ENCODE measurements around the gene LPXN.
"Not testable (repeated sequence)": the region's sequence is repeated elsewhere in the genome, so short reads cannot be mapped to it uniquely, and the experiment has no call there.

The LPXN gene

DNA sequence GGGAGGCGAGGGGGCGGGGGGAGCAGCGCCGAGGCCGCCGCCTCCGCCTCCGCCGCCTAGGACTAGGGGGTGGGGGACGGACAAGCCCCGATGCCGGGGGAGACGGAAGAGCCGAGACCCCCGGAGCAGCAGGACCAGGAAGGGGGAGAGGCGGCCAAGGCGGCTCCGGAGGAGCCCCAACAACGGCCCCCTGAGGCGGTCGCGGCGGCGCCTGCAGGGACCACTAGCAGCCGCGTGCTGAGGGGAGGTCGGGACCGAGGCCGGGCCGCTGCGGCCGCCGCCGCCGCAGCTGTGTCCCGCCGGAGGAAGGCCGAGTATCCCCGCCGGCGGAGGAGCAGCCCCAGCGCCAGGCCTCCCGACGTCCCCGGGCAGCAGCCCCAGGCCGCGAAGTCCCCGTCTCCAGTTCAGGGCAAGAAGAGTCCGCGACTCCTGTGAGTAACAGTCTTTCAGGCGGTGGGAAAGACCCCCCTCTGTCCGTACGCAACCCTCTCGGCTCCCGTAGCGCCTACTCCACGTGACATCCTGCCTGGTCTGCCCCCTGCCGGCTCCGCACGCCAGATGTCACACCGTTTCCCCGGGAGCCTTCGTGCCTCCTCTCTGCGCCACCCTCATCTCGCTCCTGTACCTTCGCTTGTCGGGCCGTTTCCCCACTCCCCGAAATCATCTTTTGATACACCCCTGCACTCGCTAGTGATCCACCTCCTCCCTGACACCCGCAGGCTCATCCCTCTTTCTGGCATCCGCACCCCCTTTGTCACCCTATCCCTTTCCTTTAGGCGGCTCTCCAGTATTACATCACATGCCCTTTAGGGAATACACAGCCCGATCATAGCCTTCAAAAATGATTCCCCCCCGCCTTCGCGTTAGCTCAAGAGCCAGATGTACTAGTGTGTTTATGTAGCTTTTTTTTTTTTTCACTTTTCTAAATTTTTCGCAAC is 3.8 kb upstream of the LPXN start:
- in situ Hi-C loops (cut with HindIII; ENCODE audit: low sequenced_read_pairs) = no loop called here

DNA sequence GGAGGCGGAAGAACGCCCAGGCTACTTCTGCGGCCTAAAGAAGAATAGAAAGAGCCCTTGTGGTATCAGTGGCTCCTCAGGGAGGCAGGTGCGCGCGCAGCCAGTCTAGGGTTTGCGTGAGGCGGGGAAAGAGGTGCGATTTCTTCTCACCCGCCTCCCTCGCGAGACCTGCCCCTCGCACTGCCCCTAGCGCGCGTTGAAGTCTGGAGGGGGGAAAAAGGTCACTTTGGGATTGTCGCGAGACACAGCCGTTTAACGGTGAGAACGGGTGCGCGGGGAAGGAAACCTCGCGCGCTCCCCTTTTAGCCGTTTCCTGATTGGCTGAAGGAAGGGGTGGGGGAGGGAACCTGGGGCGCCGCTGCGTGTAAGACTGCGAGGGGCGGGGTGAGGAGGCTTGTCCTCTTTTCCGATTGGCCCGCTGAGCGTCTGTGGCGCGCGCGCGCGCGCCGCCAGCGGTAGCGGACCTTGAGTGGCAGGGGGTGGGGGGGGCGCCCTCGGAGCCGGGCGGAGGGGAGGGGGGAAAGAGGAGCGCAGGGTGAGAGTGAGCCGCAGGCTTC is 3.1 kb upstream of the LPXN start, which contains the start of gene ZFP91:
ZFP91 (plus strand) TSS at position 429 of the 557 bp plus-strand sequence. CDS start 219 bp downstream, outside the sequence.
- in situ Hi-C loops (cut with HindIII; ENCODE audit: low sequenced_read_pairs) = no loop called here

DNA sequence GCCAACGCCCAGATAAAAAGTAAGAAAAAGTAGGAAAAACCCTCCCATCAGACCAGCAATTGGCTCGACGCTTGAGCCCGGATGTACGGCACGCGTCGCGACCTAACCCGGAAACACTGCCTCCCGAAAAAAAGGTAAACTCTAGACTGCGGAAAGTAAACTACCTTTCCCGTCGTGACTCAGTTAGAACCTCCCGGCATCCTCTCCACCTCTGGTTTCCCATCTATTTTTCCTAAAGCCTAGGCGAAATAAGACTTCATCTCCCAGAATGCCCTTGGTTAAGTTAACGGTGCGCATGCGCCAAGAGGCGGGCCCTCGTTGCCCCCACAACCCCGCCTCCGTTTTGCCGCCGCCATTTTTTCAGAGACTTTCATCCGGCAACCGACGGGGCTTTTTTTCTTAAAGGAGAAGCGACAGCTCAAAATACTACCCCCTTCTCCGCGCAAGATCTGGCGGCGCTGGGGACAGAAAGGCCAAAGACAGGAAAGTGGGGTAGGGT is 2.5 kb upstream of the LPXN start:
- in situ Hi-C loops (cut with HindIII; ENCODE audit: low sequenced_read_pairs) = no loop called here

DNA sequence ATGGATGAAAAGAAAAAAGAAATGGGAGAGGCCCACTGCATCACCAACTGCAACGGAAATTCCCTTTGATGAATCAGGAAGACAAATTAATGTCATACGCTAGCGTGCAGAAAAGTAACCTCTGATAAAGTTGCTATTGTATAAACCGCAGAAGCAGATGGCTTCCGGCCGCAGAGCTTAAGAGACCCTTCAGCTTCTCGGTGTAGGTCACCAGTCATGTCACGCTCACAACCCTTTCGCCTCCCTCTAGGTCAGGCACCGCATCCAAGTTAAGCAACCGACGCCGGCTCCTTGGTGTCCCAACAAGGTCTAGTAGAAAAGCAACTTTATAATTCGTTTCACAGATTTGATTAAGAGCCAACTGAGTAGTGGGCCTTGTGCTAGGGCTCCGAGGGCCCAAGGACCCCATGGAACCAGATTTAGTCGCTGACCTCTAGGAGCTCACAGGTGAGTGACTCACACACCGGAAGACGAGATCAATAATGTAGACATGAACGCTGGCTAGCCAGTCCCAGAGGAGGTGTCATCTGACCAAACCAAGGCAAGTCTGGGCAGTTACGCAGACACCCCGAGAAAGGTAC is 2.0 kb upstream of the LPXN start:
- in situ Hi-C loops (cut with HindIII; ENCODE audit: low sequenced_read_pairs) = no loop called here

DNA sequence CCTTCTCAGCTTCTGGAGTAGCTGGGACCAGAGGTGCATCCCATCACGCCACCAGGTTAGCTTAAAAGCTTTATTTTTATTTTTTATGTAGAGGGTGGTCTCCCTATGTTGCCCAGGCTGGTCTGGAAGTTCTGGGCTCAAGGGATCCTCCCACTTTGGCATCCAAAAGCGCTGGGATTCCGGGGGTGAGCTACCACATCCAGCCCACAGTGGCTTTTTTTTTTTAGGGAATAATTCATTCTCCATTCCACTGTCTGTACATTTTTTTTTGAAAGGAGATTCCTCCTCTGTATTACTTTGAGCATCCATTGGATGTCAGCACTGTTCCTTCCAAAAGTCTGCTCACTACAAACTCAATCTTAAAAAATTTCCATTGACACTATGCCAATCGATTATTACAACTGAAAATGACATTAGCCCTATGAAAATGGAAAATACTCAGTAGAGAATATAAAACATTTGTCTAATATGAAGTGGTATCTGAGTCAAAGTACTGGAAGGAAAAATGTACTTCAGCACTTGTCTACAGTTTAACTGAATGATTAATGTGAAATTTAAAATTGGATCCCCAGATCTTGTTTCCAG is 1.3 kb upstream of the LPXN start:
- in situ Hi-C loops (cut with HindIII; ENCODE audit: low sequenced_read_pairs) = no loop called here

DNA sequence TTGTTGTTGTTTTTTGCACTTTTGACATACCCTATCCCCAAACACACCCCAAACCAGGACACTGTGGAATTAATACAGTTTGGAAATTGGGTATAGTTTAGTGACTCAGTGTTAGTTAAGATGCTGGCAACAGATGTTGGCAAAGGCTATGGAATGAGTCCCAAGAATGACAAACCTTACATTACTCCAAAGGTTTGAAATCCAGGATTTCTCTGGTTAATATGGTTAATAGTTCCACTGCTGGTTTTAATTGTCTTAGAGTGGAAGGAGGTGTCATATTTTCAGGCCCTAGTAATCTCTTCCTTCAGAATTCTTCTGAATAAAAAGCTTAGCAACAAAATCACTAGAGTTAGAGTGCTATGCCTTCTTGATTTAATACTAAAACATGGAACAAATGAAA is 775 bp downstream of the LPXN start:
- in situ Hi-C loops (cut with HindIII; ENCODE audit: low sequenced_read_pairs) = no loop called here

DNA sequence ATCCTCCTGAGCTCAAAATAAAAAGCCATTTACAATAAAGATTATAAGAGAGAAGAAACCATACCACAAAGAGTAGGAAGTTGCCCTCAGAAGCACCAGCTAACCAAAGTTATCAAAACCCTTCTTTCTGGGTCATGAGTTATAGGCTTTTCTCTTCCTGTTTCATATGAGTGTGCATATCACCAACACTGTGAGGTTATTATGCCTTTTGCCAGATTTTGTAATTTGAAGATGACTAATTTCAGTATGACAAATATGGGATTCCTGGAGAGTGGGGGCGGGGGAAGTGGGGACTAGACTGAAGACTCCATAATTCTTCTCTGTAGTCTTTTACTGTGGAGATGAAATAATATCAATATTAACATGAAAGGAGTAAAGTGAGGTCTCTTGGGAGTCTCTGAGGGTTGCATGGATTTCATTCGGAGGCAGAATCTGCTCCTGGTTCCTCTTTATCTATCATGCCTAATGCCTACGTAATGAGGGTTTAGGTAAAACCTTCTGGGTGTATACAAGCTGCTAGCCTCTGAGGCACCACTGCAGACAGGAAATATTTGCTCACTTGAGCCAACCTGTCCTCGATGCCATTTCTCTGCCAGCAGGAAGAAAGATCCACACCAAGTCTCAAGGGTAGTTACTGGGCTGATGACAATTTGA is 2.1 kb downstream of the LPXN start:
- in situ Hi-C loops (cut with HindIII; ENCODE audit: low sequenced_read_pairs) = no loop called here

DNA sequence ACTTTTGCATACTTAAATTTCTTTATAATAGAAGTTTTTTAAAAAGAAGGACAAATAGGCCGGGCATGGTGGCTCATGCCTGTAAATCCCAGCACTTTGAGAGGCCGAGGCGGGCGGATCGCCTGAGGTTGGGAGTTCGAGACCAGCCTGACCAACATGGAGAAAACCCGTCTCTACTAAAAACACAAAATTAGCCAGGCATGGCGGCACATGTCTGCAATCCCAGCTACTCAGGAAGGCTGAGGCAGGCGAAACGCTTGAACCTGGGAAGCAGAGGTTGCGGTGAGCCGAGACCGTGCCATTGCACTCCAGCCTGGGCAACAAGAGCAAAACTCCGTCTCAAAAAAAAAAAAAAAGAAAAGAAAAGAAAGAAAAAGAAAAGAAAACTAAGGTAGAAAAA is 2.8 kb downstream of the LPXN start:
- in situ Hi-C loops (cut with HindIII; ENCODE audit: low sequenced_read_pairs) = not testable (repeated sequence)

DNA sequence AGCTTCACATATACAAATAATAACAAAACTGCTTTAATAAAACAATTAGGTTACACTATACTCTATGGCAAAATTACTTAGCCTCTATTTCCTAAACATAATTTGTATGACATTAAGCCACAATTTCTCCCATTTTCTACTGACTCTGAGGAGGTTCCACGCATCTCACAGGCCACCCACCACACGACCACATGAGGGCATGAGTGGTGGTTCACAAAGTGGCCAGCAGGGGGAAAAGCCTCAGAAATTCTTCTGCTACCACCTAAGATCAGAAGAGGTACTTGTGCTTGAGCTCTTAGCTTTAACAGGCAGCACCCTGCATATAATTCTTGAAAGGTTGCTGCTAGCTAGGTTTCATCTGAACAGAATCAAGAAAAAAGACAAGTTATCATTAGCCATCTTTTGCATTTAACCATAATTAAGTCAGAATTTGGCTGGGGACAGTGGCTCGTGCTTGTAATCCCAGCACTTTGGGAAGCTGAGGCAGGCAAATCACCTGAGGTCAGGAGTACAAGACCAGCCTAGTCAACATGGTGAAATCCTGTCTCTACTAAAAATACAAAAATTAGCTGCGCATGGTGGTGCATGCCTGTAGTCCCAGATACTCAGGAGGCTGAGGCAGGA is 7.7 kb downstream of the LPXN start:
- in situ Hi-C loops (cut with HindIII; ENCODE audit: low sequenced_read_pairs) = no loop called here

DNA sequence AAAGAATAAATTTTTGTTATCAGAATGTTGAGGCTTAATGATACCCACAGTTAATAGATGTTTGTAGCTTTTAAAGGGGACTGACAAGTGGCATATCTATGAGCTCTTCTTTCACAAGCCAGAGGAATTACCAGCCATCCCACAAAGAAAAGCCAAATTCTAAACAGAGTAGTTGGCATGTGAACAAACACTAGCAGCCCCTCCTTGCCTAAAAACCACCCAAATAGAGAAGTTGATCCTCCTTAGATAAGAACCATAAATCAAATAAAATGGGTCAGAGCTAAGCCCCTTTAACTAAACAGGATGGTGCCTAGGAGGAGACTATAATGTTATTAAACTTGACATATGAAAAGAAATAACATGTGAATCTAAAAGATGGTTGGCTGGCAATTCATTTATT is 11.4 kb downstream of the LPXN start:
- in situ Hi-C loops (cut with HindIII; ENCODE audit: low sequenced_read_pairs) = no loop called here

DNA sequence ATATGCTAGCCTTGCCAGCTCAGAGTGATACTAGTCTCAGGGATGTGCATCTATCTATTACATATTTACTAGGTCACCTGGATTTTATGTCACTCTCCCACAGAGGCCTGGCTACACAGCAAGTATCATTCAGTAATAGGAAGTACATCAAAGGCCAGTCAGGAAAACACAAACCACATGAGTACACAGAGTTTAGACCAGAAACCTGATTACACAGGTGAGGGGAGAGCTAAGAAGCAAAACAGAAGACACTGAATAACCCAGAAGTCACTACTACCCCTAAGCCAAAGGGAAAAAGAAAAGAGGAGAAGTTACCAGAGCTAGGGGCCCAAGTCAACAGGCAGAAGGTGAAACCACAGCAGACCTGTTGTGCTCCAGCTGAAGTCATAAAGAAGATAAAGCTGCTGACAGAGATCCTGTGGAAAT is 13.3 kb downstream of the LPXN start:
- in situ Hi-C loops (cut with HindIII; ENCODE audit: low sequenced_read_pairs) = no loop called here

DNA sequence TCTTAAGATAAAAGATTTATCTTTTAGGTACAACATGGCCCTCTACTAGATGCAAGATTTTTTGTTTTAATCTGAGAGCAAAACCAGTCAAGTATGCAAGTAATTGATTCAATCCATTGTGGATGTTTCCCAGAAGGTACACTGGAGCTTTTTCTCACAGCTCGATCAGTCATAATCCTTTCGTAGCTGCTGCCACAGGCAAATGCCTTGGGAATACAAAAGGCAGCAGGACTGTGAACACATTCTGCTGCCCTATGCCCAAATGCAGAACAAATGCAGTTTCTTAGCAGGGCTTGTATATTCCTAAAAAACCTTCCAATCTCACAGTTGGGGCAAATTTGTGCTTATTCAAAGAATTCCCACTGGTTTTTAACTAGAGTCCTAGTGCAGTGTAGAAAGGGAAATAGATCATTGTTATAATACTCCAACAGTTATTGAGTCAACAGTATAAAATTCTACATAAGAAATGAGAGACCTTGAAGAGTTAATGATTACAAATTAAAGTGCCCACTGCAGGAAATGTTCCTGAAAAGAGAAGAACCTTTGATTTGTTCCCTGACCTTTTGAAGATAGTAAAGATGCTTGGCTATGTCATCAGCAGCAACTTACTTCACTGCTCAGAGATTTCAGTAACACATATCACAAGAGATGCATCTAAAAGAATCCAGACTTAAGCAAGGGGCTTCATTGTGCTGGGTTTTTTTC is 14.1 kb downstream of the LPXN start:
- in situ Hi-C loops (cut with HindIII; ENCODE audit: low sequenced_read_pairs) = no loop called here

DNA sequence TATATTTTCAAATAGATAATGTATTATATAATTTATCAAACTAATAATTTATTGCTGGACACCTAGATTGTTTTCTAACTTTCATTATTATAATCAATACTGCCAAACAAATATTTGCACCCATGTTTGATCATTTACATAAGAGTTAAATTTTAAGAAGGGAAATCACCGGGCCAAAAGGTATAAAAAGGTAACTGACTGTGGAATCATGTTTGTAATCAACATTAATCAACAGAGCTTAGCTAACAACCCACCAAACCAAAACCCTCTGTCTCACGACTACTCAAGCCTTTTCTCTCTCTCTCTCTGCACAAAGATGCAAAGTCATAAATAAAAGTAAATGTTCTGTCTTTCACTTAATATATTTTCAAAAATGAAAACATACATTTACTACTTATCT is 14.8 kb downstream of the LPXN start:
- in situ Hi-C loops (cut with HindIII; ENCODE audit: low sequenced_read_pairs) = no loop called here

DNA sequence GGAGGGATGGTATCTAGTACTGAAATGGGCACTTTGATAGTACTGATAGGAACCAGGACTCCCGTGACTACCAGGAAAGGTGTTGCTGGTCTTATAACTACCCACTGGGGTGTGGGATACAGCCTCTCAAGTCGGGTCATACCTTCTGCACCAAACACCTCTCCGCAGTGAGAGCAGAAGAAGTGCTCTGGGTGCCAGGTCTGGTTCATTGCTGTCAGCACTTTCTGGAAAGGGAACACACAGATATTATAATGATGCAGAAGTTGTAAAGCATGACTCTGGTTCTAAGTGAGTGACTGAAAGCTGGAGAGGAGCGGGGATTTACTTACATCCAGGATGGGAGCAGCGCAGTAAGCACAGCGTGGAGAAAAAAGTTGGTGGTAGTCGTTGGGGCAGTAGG is 26.0 kb downstream of the LPXN start:
- in situ Hi-C loops (cut with HindIII; ENCODE audit: low sequenced_read_pairs) = no loop called here

DNA sequence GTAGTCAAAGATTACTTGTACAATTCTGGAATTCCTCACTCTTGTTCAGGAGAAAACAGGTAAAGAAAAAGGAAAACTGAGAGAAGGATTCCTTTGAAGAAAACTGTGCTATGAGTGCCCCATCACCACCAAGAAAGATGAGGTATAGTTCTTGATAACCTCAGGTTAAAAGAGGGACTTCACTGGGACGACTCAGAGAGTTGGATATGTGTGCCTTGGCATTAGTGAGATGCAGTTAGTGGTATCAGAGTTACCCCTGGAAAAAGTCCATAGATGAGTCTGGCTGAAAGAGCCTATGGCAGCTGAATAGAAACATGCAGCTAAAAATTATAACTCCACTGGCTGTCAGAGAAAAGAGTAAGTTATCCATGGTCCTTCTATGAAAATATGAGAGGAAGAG is 28.8 kb downstream of the LPXN start:
- in situ Hi-C loops (cut with HindIII; ENCODE audit: low sequenced_read_pairs) = no loop called here

DNA sequence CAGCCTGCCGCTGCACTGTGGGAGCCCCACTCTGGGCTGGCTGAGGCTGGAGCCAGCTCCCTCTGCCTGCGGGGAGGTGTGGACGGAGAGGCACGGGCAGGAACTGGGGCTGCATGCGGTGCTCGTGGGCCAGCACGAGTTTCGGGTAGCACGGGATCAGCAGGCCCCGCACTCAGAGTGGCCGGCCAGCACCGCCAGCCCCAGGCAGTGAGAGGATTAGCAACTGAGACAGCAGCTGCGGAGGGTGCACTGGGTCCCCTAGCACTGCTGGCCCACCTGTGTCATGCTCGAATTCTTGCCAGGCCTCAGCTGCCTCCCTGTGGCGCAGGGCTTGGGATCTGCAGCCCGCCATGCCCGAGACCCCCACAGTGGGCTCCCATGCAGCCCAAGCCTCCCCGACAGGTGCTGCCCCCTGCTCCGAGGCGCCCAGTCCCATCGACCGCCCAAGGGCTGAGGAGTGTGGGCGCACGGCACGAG is 43.8 kb downstream of the LPXN start:
- in situ Hi-C loops (cut with HindIII; ENCODE audit: low sequenced_read_pairs) = no loop called here

DNA sequence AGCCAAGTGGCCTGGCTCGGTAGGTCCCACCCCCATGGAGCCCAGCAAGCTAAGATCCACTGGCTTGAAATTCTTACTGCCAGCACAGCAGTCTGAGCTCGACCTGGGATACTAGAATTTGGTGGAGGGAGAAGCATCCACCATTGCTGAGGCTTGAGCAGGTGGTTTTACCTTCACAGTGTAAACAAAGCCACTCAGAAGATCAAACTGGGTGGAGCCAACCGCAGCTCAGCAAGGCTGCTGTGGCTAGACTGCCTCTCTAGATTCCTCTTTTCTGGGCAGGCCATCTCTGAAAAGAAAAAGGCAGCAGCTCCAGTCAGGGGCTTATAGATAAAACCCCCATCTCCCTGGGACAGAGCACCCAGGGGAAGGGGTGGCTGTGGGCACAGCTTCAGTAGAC is 45.4 kb downstream of the LPXN start:
- in situ Hi-C loops (cut with HindIII; ENCODE audit: low sequenced_read_pairs) = no loop called here

DNA sequence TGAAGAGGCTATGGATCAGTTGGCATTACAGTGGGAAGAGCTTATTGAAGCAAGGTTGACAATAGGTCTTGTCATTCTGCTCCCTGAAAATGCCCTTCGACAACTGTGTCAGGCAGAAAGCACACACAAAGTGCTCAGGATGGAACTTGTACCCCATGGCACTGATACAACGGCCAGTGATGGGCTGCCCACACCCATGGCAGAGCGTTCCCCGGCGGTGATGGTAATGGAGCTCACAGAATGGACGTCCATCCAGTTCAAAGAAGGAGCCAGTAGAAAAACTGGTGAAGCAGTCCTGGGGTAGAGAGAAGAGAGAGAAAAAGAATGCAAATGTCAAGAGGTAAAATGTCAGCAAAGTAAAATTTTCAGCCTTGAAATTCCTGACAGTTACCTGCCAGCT is 48.2 kb downstream of the LPXN start:
- in situ Hi-C loops (cut with HindIII; ENCODE audit: low sequenced_read_pairs) = no loop called here

DNA sequence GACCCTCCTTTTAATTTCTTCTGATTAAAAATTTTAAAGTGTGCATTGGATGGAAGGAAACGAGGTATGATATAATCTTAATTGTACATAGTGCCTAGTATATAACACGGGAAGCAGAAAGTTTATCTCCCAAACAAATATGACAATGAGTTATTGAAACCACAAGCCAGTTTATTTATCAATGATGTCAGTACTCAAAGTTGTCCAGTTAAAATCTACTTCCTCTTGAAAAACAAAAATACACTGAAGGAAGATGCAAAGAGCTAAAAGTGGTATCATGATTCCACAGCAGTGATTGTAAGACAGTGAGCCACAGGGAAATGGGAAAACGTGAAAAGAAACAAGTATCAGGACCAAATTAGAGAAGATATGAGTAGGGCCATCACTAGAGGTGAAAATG is 48.9 kb downstream of the LPXN start:
- in situ Hi-C loops (cut with HindIII; ENCODE audit: low sequenced_read_pairs) = no loop called here

All from DLD1 (cell line).